H1 (cell line): Measurements from ENCODE around the gene PPARA. TPM values are rescaled to one million over a fixed set of nuclear protein-coding genes. Genes with fewer than 3 reads are reported as not detected.

Source experiments
- CTCF ChIA-PET: fragments of 300-600 bp; sonication (Branson Sonifier 250); formaldehyde crosslinking; loops from one replicate; lab custom pipeline; 2021; ENCODE audit not compliant: partially characterized antibody; lab: Charles Lee
- POLR2A ChIA-PET: fragments of 300-600 bp; sonication (Branson Sonifier 250); formaldehyde crosslinking; loops from one replicate; lab custom pipeline; 2021; ENCODE audit warnings: inconsistent platforms; ENCODE audit not compliant: partially characterized antibody; lab: Charles Lee
- DNase-seq, 2 experiments: peaks; one replicate each; pipeline versions ENCODE4 v3.0.0 to v3.0.0-alpha.2; 2010 to 2022; ENCODE audit warnings: low spot score in 2 of 2, low read depth in 1 of 2, mixed read lengths in 1 of 2
- FAIRE-seq: peaks from 2 replicates; lab custom pipeline; 2011; peaks lifted over from hg19 to GRCh38; lab: Jason Lieb, UNC
- H2AFZ ChIP-seq: 2 replicates; pipeline ENCODE4 v1.8.1; 2012; ENCODE audit warnings: low read length, inconsistent platforms
- H2AK5ac ChIP-seq: 2 replicates; pipeline ENCODE4 v1.6.1; 2013; ENCODE audit warnings: low read depth, low read length
- H2BK120ac ChIP-seq: replicated peaks from 2 replicates; pipeline ENCODE3; 2013; ENCODE audit warnings: low read depth, low read length, inconsistent platforms
- H2BK12ac ChIP-seq: 2 replicates; pipeline ENCODE4 v1.6.1; 2013; ENCODE audit warnings: low read depth, low read length
- H2BK15ac ChIP-seq: 2 replicates; pipeline ENCODE4 v1.6.1; 2013; ENCODE audit warnings: low read length
- H2BK20ac ChIP-seq: 2 replicates; pipeline ENCODE4 v1.6.1; 2013; ENCODE audit warnings: low read length
- H2BK5ac ChIP-seq: 2 replicates; pipeline ENCODE4 v1.6.1; 2013; ENCODE audit warnings: low read depth, low read length
- H3K14ac ChIP-seq: 2 replicates; pipeline ENCODE4 v1.6.1; 2013; ENCODE audit warnings: inconsistent platforms; ENCODE audit not compliant: insufficient read length
- H3K18ac ChIP-seq: 2 replicates; pipeline ENCODE4 v1.6.1; 2013; ENCODE audit warnings: low read length; ENCODE audit errors: extremely low read depth
- H3K23ac ChIP-seq: 2 replicates; pipeline ENCODE4 v1.6.1; 2013; ENCODE audit warnings: inconsistent platforms; ENCODE audit not compliant: insufficient read length
- H3K23me2 ChIP-seq: 2 replicates; pipeline ENCODE4 v1.6.1; 2013; ENCODE audit warnings: low read depth, low read length
- H3K27ac ChIP-seq: 2 replicates; pipeline ENCODE4 v1.6.1; 2011; ENCODE audit warnings: low read depth, low read length, inconsistent platforms
- H3K27me3 ChIP-seq, 4 experiments: replicated peaks in 1 of 4; 1 replicate in 1 of 4; 2 replicates in 3 of 4; pipeline versions ENCODE4 v1.6.1 to v1.8.1; 2011 to 2013; ENCODE audit warnings: low read length in 3 of 4, mild to moderate bottlenecking in 3 of 4, inconsistent platforms in 2 of 4, mixed read lengths in 2 of 4, moderate library complexity in 1 of 4; ENCODE audit not compliant: control insufficient read depth in 3 of 4, insufficient read depth in 3 of 4; ENCODE audit errors: extremely low read depth in 1 of 4
- H3K36me3 ChIP-seq, 4 experiments: 2 replicates each; pipeline versions ENCODE4 v1.6.1 to v1.8.1; 2011 to 2013; ENCODE audit warnings: mild to moderate bottlenecking in 4 of 4, low read length in 3 of 4, moderate library complexity in 2 of 4, control low read depth in 1 of 4, inconsistent platforms in 1 of 4; ENCODE audit not compliant: insufficient read depth in 4 of 4, control insufficient read depth in 2 of 4
- H3K4ac ChIP-seq: replicated peaks from 2 replicates; pipeline ENCODE3; 2013; ENCODE audit warnings: low read length, low read depth, mixed read lengths, inconsistent platforms; ENCODE audit not compliant: insufficient read length
- H3K4me1 ChIP-seq, 4 experiments: replicated peaks in 1 of 4; 1 replicate in 1 of 4; 2 replicates in 3 of 4; pipeline versions ENCODE4 v1.6.1 to v1.8.1; 2011 to 2013; ENCODE audit warnings: low read length in 3 of 4, inconsistent platforms in 2 of 4, mixed read lengths in 1 of 4; ENCODE audit not compliant: insufficient read depth in 4 of 4, control insufficient read depth in 3 of 4
- H3K4me2 ChIP-seq, 2 experiments: 2 replicates each; pipeline versions ENCODE4 v1.6.1 to v1.8.1; 2011 to 2013; ENCODE audit warnings: low read depth in 2 of 2, low read length in 2 of 2, control low read depth in 1 of 2, inconsistent platforms in 1 of 2, mild to moderate bottlenecking in 1 of 2; ENCODE audit not compliant: insufficient read depth in 1 of 2
- H3K4me3 ChIP-seq, 4 experiments: fragments of 200-600, 300-600 bp in 1 of 4; sonication (generic), shearing (Covaris generic), sonication (Bioruptor Twin) in 1 of 4; 2 replicates each; pipeline versions ENCODE4 v1.5.1 to v1.8.1; 2011 to 2016; ENCODE audit warnings: low read length in 4 of 4, low read depth in 3 of 4, control low read depth in 2 of 4, inconsistent platforms in 2 of 4, mild to moderate bottlenecking in 2 of 4, mixed read lengths in 1 of 4, moderate library complexity in 1 of 4; ENCODE audit not compliant: insufficient read depth in 2 of 4; ENCODE audit errors: extremely low read depth in 1 of 4
- H3K56ac ChIP-seq: replicated peaks from 2 replicates; pipeline ENCODE3; 2013; ENCODE audit warnings: low read depth, mild to moderate bottlenecking, mixed read lengths, low read length, inconsistent platforms; ENCODE audit not compliant: insufficient read length
- H3K79me1 ChIP-seq: 2 replicates; pipeline ENCODE4 v1.6.1; 2013; ENCODE audit warnings: low read depth, low read length, control low read depth
- H3K79me2 ChIP-seq, 2 experiments: 2 replicates each; pipeline versions ENCODE4 v1.6.1 to v1.8.1; 2012 to 2013; ENCODE audit warnings: low read length in 2 of 2, mild to moderate bottlenecking in 2 of 2, inconsistent platforms in 1 of 2; ENCODE audit not compliant: insufficient read depth in 2 of 2, control insufficient read depth in 1 of 2
- H3K9ac ChIP-seq, 4 experiments: replicated peaks in 1 of 4; 1 replicate in 1 of 4; 2 replicates in 3 of 4; pipeline versions ENCODE4 v1.6.1 to v1.8.1; 2011 to 2013; ENCODE audit warnings: low read depth in 3 of 4, low read length in 3 of 4, control low read depth in 2 of 4, mild to moderate bottlenecking in 2 of 4, moderate library complexity in 2 of 4, inconsistent platforms in 1 of 4; ENCODE audit errors: extremely low read depth in 1 of 4
- H3K9me3 ChIP-seq, 2 experiments: 2 replicates each; pipeline versions ENCODE4 v1.6.1 to v1.8.1; 2012 to 2013; ENCODE audit warnings: mild to moderate bottlenecking in 2 of 2, moderate library complexity in 2 of 2, control low read depth in 1 of 2, inconsistent platforms in 1 of 2, low read depth in 1 of 2, low read length in 1 of 2, mixed read lengths in 1 of 2; ENCODE audit not compliant: insufficient read depth in 2 of 2
- H4K20me1 ChIP-seq, 2 experiments: replicated peaks in 1 of 2; 2 replicates each; pipeline versions ENCODE3 to v1.8.1; 2011 to 2013; ENCODE audit warnings: inconsistent platforms in 2 of 2, low read length in 2 of 2, mild to moderate bottlenecking in 1 of 2; ENCODE audit not compliant: insufficient read depth in 2 of 2, control insufficient read depth in 1 of 2
- H4K5ac ChIP-seq: 2 replicates; pipeline ENCODE4 v1.6.1; 2013; ENCODE audit warnings: low read length, low read depth, mixed read lengths, inconsistent platforms; ENCODE audit not compliant: insufficient read length
- H4K8ac ChIP-seq: 2 replicates; pipeline ENCODE4 v1.8.0; 2013; ENCODE audit warnings: mild to moderate bottlenecking, moderate library complexity, low read length, inconsistent platforms; ENCODE audit not compliant: insufficient read depth; ENCODE audit errors: extremely low read depth
- H4K91ac ChIP-seq: replicated peaks from 2 replicates; pipeline ENCODE3; 2013; ENCODE audit warnings: low read length, mixed read lengths, inconsistent platforms; ENCODE audit not compliant: insufficient read length
- EP300 ChIP-seq, 2 experiments: IDR thresholded peaks; 1 replicate in 1 of 2; 2 replicates in 1 of 2; pipeline ENCODE4 v1.6.1; 2011 to 2012; ENCODE audit warnings: low read depth in 2 of 2, low read length in 2 of 2, mild to moderate bottlenecking in 2 of 2, borderline replicate concordance in 1 of 2, inconsistent platforms in 1 of 2, moderate library complexity in 1 of 2
- NANOG ChIP-seq: IDR thresholded peaks from 2 replicates; pipeline ENCODE4 v1.6.1; 2011; ENCODE audit warnings: low read length, low read depth, mild to moderate bottlenecking, inconsistent platforms; ENCODE audit not compliant: insufficient read depth, poor library complexity, severe bottlenecking
- POLR2A ChIP-seq, 2 experiments: IDR thresholded peaks; 1 replicate in 1 of 2; 2 replicates in 1 of 2; pipeline ENCODE4 v1.6.1; 2011; ENCODE audit warnings: low read depth in 2 of 2, low read length in 2 of 2, mild to moderate bottlenecking in 2 of 2; ENCODE audit errors: control extremely low read depth in 1 of 2
- RBBP5 ChIP-seq: IDR thresholded peaks from 2 replicates; pipeline ENCODE4 v1.7.1; 2012; ENCODE audit warnings: low read depth, mild to moderate bottlenecking, inconsistent platforms, low read length, moderate library complexity, borderline replicate concordance
- RFX5 ChIP-seq: IDR thresholded peaks from 2 replicates; pipeline ENCODE4 v1.6.1; 2011; ENCODE audit warnings: low read depth, low read length, improper control_type of control experiment, borderline replicate concordance
- SIN3A ChIP-seq, 2 experiments: IDR thresholded peaks in 1 of 2; conservative IDR thresholded peaks in 1 of 2; 2 replicates each; pipeline ENCODE4 v1.6.1; 2011 to 2012; ENCODE audit warnings: low read length in 2 of 2, improper control_type of control experiment in 1 of 2, low read depth in 1 of 2, mild to moderate bottlenecking in 1 of 2
- SP2 ChIP-seq: IDR thresholded peaks from 2 replicates; pipeline ENCODE4 v1.6.1; 2012; ENCODE audit warnings: mild to moderate bottlenecking, low read length, inconsistent platforms
- TBP ChIP-seq: IDR thresholded peaks from 2 replicates; pipeline ENCODE4 v1.6.1; 2011; ENCODE audit warnings: low read depth, low read length, improper control_type of control experiment
- WGBS, 2 experiments: shearing (Covaris generic) in 1 of 2; methylation state at CpG; one replicate each; pipeline versions ENCODE4 v1.1.6 to v1.1.7; 2013 to 2015; ENCODE audit warnings: low lambda C conversion rate in 2 of 2, mixed read lengths in 2 of 2, inconsistent platforms in 1 of 2, low coverage in 1 of 2, missing lambda C conversion rate in 1 of 2; ENCODE audit not compliant: insufficient replicate concordance in 2 of 2, insufficient coverage in 1 of 2, insufficient read length in 1 of 2; ENCODE audit errors: extremely low coverage in 1 of 2, missing lambda C conversion rate in 1 of 2; 5-methylcytosine and 5-hydroxymethylcytosine counted together
- polyA plus RNA-seq, 7 experiments: library from polyadenylated mRNA; depleted of rRNA in 3 of 7; stranded (reverse) in 5 of 7; unstranded in 2 of 7; fragments of >200 nt in 5 of 7; fragments of 200-250 nt in 2 of 7; gene quantifications; 1 replicate in 5 of 7; 2 replicates in 1 of 7; 4 replicates in 1 of 7; pipeline versions ENCODE4 v1.2.1 to v1.2.3, GENCODE V29; 2011 to 2013; ENCODE audit warnings: missing spikeins in 2 of 7, mixed read lengths in 2 of 7
- total RNA-seq: library from RNA; stranded (reverse); fragmentation: NEBNext Ultra II Directional; extraction: Animal tissue kit (Norgen Biotek cat#: 25700); gene quantifications from 2 replicates; pipeline ENCODE4 v1.2.1, GENCODE V29; 2021

Gene PPARA
- total and polyA plus RNA-seq, 2 of the 8 experiments (the other 6 are each of a cell fraction or from before 2014, with no cell fraction given): 3.1 to 8.2 TPM

- no peak for TF ChIP-seq SP2
- no peak for TF ChIP-seq TBP
- no peak for TF ChIP-seq SIN3A (conservative IDR thresholded peaks at IDR 0.05 in 1 of 2, IDR thresholded peaks at IDR 0.05 in 1 of 2; ENCODE audit: low read depth in 1 of 2, low read length in 2 of 2)
- TF ChIP-seq RFX5: no peak
- no peak for TF ChIP-seq EP300 (IDR thresholded peaks at IDR 0.05; ENCODE audit: borderline replicate concordance in 1 of 2, low read depth in 2 of 2, low read length in 2 of 2)
- TF ChIP-seq RBBP5: no peak
- TF ChIP-seq NANOG: no peak
- TF ChIP-seq POLR2A (IDR thresholded peaks at IDR 0.05; ENCODE audit: control extremely low read depth in 1 of 2, low read depth in 2 of 2, low read length in 2 of 2): no peak
- peak overlapping the region in 1 of 2 experiments; percentile 62; a peak in 1 of 4 replicates for H3K4me2 ChIP-seq
These were observed 101.6 kb downstream of the PPARA start for GRCh38 chr22:46251816-46252380.

More at GRCh38 chr22:46251816-46252380, 101.6 kb downstream of the PPARA start:
- no peaks in the 10 kb centered on the region for H4K20me1 ChIP-seq
- H3K27ac ChIP-seq: no peak overlapping the region
- H3K79me2 ChIP-seq: no peaks in the 10 kb centered on the region
- CTCF ChIA-PET: interaction anchor here (0.8 to 0.9 kb wide), 2 partner anchors 48 to 135 kb away, joined by 3 read pairs; no protein-coding TSS in a partner anchor
- H4K91ac ChIP-seq: no peak overlapping the region
- peaks cover 0 to 4% (median 2%) of the 10 kb centered on the region in 4 experiments; a peak in 4 of 7 replicates for H3K4me1 ChIP-seq
- no peak overlapping the region for H2AFZ ChIP-seq
- no peaks in the 10 kb centered on the region for H3K36me3 ChIP-seq
- H3K14ac ChIP-seq: no peak overlapping the region
- no peak overlapping the region for H2AK5ac ChIP-seq
- no peak overlapping the region for H2BK12ac ChIP-seq
- H3K79me1 ChIP-seq: no peaks in the 10 kb centered on the region; the same call in 1 of the 2 replicates
- no peak overlapping the region for H3K56ac ChIP-seq
- no peak overlapping the region for H3K18ac ChIP-seq
- no peaks in the 10 kb centered on the region; a peak in 1 of 4 replicates for H3K9me3 ChIP-seq
- H3K23ac ChIP-seq: no peak overlapping the region
- H3K4me3 ChIP-seq: no peak overlapping the region; a peak in 1 of 8 replicates
- no peak for DNase-seq
- H2BK120ac ChIP-seq: no peak overlapping the region
- FAIRE-seq: no peak
- H3K9ac ChIP-seq: no peak overlapping the region
- 85% methylated on average over 9 of the region's 9 CpGs; no CpG with 5 or more reads in 1 of the 2 experiments for WGBS, 2 experiments
- H3K23me2 ChIP-seq: peaks cover 5% of the 10 kb centered on the region; the same call in 1 of the 2 replicates
- no peak overlapping the region for H2BK20ac ChIP-seq
- no peak overlapping the region for H4K8ac ChIP-seq
- peaks cover 0 to 6% (median 2%) of the 10 kb centered on the region in 4 experiments; a peak in 2 of 7 replicates for H3K27me3 ChIP-seq
- no peak overlapping the region for H4K5ac ChIP-seq
- POLR2A ChIA-PET: no interaction called here
- H2BK15ac ChIP-seq: no peak overlapping the region
- no peak overlapping the region for H3K4ac ChIP-seq
- no peak overlapping the region for H2BK5ac ChIP-seq
